Measurements from ENCODE around the gene METTL27. TPM values are rescaled to one million over a fixed set of nuclear protein-coding genes. Genes with fewer than 3 reads are reported as not detected.

Gene METTL27
- total and polyA plus RNA-seq, 2 of the 8 experiments (the other 6 are each of a cell fraction or from before 2014, with no cell fraction given): 6.2 to 12.0 TPM

DNA sequence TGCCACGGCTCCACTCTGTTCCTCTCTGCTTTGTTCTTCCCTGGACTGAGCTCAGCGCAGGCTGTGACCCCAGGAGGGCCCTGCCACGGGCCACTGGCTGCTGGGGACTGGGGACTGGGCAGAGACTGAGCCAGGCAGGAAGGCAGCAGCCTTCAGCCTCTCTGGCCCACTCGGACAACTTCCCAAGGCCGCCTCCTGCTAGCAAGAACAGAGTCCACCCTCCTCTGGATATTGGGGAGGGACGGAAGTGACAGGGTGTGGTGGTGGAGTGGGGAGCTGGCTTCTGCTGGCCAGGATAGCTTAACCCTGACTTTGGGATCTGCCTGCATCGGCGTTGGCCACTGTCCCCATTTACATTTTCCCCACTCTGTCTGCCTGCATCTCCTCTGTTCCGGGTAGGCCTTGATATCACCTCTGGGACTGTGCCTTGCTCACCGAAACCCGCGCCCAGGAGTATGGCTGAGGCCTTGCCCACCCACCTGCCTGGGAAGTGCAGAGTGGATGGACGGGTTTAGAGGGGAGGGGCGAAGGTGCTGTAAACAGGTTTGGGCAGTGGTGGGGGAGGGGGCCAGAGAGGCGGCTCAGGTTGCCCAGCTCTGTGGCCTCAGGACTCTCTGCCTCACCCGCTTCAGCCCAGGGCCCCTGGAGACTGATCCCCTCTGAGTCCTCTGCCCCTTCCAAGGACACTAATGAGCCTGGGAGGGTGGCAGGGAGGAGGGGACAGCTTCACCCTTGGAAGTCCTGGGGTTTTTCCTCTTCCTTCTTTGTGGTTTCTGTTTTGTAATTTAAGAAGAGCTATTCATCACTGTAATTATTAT lies 10.3 kb downstream of the METTL27 start (continued):
- TF ChIP-seq GABPA (IDR thresholded peaks at IDR 0.05; ENCODE audit: borderline replicate concordance, insufficient read depth, low read length): no peak
- TF ChIP-seq, protein P1, sequence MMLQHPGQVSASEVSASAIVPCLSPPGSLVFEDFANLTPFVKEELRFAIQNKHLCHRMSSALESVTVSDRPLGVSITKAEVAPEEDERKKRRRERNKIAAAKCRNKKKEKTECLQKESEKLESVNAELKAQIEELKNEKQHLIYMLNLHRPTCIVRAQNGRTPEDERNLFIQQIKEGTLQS (IDR thresholded peaks at IDR 0.05; ENCODE audit: insufficient read depth, low read depth, low read length): no peak
- no peak for TF ChIP-seq NRF1 (IDR thresholded peaks at IDR 0.05; ENCODE audit: low read depth, low read length)
- TF ChIP-seq RAD21 (IDR thresholded peaks at IDR 0.05 in 1 of 2, conservative IDR thresholded peaks at IDR 0.05 in 1 of 2; ENCODE audit: low read depth in 2 of 2, low read length in 2 of 2): peak; percentile 6 to 17; a peak in 1 of 4 replicates
- peak; percentile 97 for TF ChIP-seq SP1 (IDR thresholded peaks at IDR 0.05; ENCODE audit: low read depth, low read length)
- peak; percentile 45; the same call in 1 of the 2 replicates for TF ChIP-seq CHD2 (IDR thresholded peaks at IDR 0.05; ENCODE audit: low read length)
- peak; percentile 96 for TF ChIP-seq ASH2L (IDR thresholded peaks at IDR 0.05; ENCODE audit: low read length)
- TF ChIP-seq RBBP5 (IDR thresholded peaks at IDR 0.05; ENCODE audit: borderline replicate concordance, low read depth, low read length): peak; percentile 91
- no peak for TF ChIP-seq EZH2 (IDR thresholded peaks at IDR 0.05; ENCODE audit: low read depth, low read length, severe bottlenecking)
- TF ChIP-seq POLR2A (IDR thresholded peaks at IDR 0.05; ENCODE audit: control extremely low read depth in 1 of 2, low read depth in 2 of 2, low read length in 2 of 2): peak in 1 of 2 experiments; percentile 93; a peak in 2 of 3 replicates
- peak; percentile 85; the same call in 1 of the 2 replicates for TF ChIP-seq TCF12 (IDR thresholded peaks at IDR 0.05; ENCODE audit: low read depth, low read length)
- TF ChIP-seq SP2 (IDR thresholded peaks at IDR 0.05; ENCODE audit: low read length): no peak
- TF ChIP-seq SIN3A (conservative IDR thresholded peaks at IDR 0.05 in 1 of 2, IDR thresholded peaks at IDR 0.05 in 1 of 2; ENCODE audit: low read depth in 1 of 2, low read length in 2 of 2): 0 out of 4 replicates have a peak, but pooled peaks of 1 of the 2 experiments have one; percentile 45
- 0 out of 2 replicates have a peak, but pooled peaks have one; percentile 35 for TF ChIP-seq TEAD4 (IDR thresholded peaks at IDR 0.05; ENCODE audit: low read depth, low read length)
- peak; percentile 81 for TF ChIP-seq CTBP2 (IDR thresholded peaks at IDR 0.05; ENCODE audit: borderline replicate concordance, insufficient read depth, insufficient read length, low read length)
- TF ChIP-seq EGR1 (IDR thresholded peaks at IDR 0.05; ENCODE audit: borderline replicate concordance, low read depth, low read length): peak; percentile 76
- TF ChIP-seq TAF1 (IDR thresholded peaks at IDR 0.05; ENCODE audit: low read depth, low read length): peak; percentile 87
- TF ChIP-seq SIX5 (IDR thresholded peaks at IDR 0.05; ENCODE audit: low read depth, low read length): no peak
- peak; percentile 61; the same call in 1 of the 2 replicates for TF ChIP-seq TBP (IDR thresholded peaks at IDR 0.05; ENCODE audit: low read depth, low read length)

Measured in H1 (cell line).